K562 (cell line): ENCODE measurements around the gene FOXJ1. TPM values are rescaled to one million over a fixed set of nuclear protein-coding genes. Genes with fewer than 3 reads are reported as not detected.

Source experiments
- ATAC-seq: fragments of 200-7000 bp; cut with Tn5 transposase; 3 replicates; pipeline ENCODE4 v1.9.1; 2020; ENCODE audit warnings: moderate library complexity
- BruUV-seq: library from RNA; stranded (reverse); fragments of 400-500 nt; replicated peaks from 2 replicates; lab custom pipeline; 2021; lab: Mats Ljungman, UMichigan
- CTCF ChIA-PET: fragments of 300-600 bp; formaldehyde crosslinking; extraction: SDS; loops from one replicate; lab custom pipeline; 2021; ENCODE audit warnings: low intra/inter-chr PET ratio; lab: Yijun Ruan, JAX
- POLR2A ChIA-PET: fragments of 300-600, 350-650 bp; sonication (Branson Sonifier 250); formaldehyde crosslinking; extraction: SDS; loops from one replicate; lab custom pipeline; 2021; ENCODE audit warnings: antibody characterized with exemption, inconsistent platforms; lab: Yijun Ruan, JAX
- DNase-seq, 4 experiments: peaks; one replicate each; pipeline versions ENCODE4 v3.0.0 to v3.0.0-alpha.2; 2011 to 2018; ENCODE audit warnings: low spot score in 3 of 4, mixed read lengths in 3 of 4; ENCODE audit errors: extremely low read depth in 1 of 4
- FAIRE-seq: peaks from 2 replicates; lab custom pipeline; 2011; peaks lifted over from hg19 to GRCh38; lab: Jason Lieb, UNC
- H2AFZ ChIP-seq: 2 replicates; pipeline ENCODE4 v1.6.0; 2011; ENCODE audit warnings: low read depth, low read length, control low read depth, inconsistent platforms
- H3K27ac ChIP-seq: fragments of 200-600 bp; 3 replicates; pipeline ENCODE4 v1.8.0; 2011; ENCODE audit warnings: low read depth, mild to moderate bottlenecking, control low read depth, inconsistent platforms, low read length, moderate library complexity, mixed read lengths; ENCODE audit errors: extremely low read depth
- H3K27me3 ChIP-seq, 2 experiments: fragments of 300-600 bp in 1 of 2; 2 replicates in 1 of 2; 3 replicates in 1 of 2; pipeline versions ENCODE4 v1.6.0 to v1.8.0; 2011; ENCODE audit warnings: inconsistent platforms in 2 of 2, low read length in 2 of 2, mild to moderate bottlenecking in 1 of 2, mixed read lengths in 1 of 2, moderate library complexity in 1 of 2; ENCODE audit not compliant: control insufficient read depth in 2 of 2, insufficient read depth in 2 of 2
- H3K36me3 ChIP-seq: fragments of 300-600 bp; 3 replicates; pipeline ENCODE4 v1.8.0; 2011; ENCODE audit warnings: mild to moderate bottlenecking, low read length, inconsistent platforms; ENCODE audit not compliant: control insufficient read depth, insufficient read depth
- H3K4me1 ChIP-seq, 2 experiments: fragments of 200-600 bp in 1 of 2; replicated peaks in 1 of 2; 2 replicates in 1 of 2; 3 replicates in 1 of 2; pipeline versions ENCODE4 v1.5.1 to v1.8.0; 2011; ENCODE audit warnings: inconsistent platforms in 2 of 2, low read length in 2 of 2, mild to moderate bottlenecking in 1 of 2, mixed read lengths in 1 of 2, moderate library complexity in 1 of 2; ENCODE audit not compliant: control insufficient read depth in 2 of 2, insufficient read depth in 2 of 2
- H3K4me2 ChIP-seq: 2 replicates; pipeline ENCODE4 v1.6.1; 2011; ENCODE audit warnings: low read length, control low read depth, inconsistent platforms, mixed read lengths; ENCODE audit not compliant: insufficient read depth
- H3K4me3 ChIP-seq: fragments of 200-600 bp; sonication (generic), shearing (Covaris generic); 2 replicates; pipeline ENCODE4 v1.5.1; 2016; ENCODE audit warnings: control low read depth, inconsistent platforms
- H3K79me2 ChIP-seq: fragments of 200-600 bp; 3 replicates; pipeline ENCODE4 v1.8.0; 2011; ENCODE audit warnings: low read length, inconsistent platforms; ENCODE audit not compliant: control insufficient read depth, insufficient read depth
- H3K9ac ChIP-seq, 2 experiments: 2 replicates each; pipeline versions ENCODE4 v1.6.0 to v1.6.1; 2011; ENCODE audit warnings: low read depth in 2 of 2, low read length in 2 of 2, control low read depth in 1 of 2, inconsistent platforms in 1 of 2, mild to moderate bottlenecking in 1 of 2, mixed read lengths in 1 of 2; ENCODE audit not compliant: insufficient read depth in 1 of 2
- H3K9me1 ChIP-seq: one replicate; pipeline ENCODE4 v1.6.0; 2011; ENCODE audit warnings: inconsistent platforms, mild to moderate bottlenecking, low read length, moderate library complexity; ENCODE audit not compliant: control insufficient read depth, insufficient read depth
- H3K9me3 ChIP-seq: replicated peaks from 2 replicates; pipeline ENCODE4 v1.5.1; 2011; ENCODE audit warnings: low read depth, low read length, inconsistent platforms; ENCODE audit not compliant: control insufficient read depth, insufficient read depth
- H4K20me1 ChIP-seq: replicated peaks from 2 replicates; pipeline ENCODE4 v1.6.1; 2011; ENCODE audit warnings: low read length, inconsistent platforms, mixed read lengths; ENCODE audit not compliant: control insufficient read depth, insufficient read depth
- GABPA ChIP-seq: fragments of 200-800 bp; sonication (Bioruptor generic); conservative IDR thresholded peaks from 2 replicates; pipeline ENCODE4 v1.6.1; 2016; ENCODE audit warnings: low read depth, missing genetic modification characterization, missing compliant biosample characterization
- POLR2G ChIP-seq: fragments of 200-400 bp; formaldehyde crosslinking; IDR thresholded peaks from 2 replicates; pipeline ENCODE4 v1.6.1; 2017; ENCODE audit warnings: low read depth, mild to moderate bottlenecking, antibody characterized with exemption, low read length, moderate library complexity
- SLC30A9 ChIP-seq: fragments of 250-450 bp; sonication (Bioruptor Pico); IDR thresholded peaks from 2 replicates; pipeline ENCODE4 v1.8.0; 2022; ENCODE audit warnings: mild to moderate bottlenecking, moderate library complexity
- ZFP30 ChIP-seq: fragments of 250-450 bp; sonication (Bioruptor Pico); IDR thresholded peaks from 2 replicates; pipeline ENCODE4 v1.8.0; 2022; ENCODE audit warnings: moderate library complexity, mild to moderate bottlenecking, inconsistent platforms, borderline replicate concordance
- WGBS: fragments of 100-300 bp; shearing (Covaris generic); methylation state at CpG from one replicate; pipeline ENCODE4 v1.1.6; 2016; ENCODE audit warnings: low coverage, mixed read lengths; ENCODE audit not compliant: insufficient coverage; ENCODE audit errors: missing lambda C conversion rate; 5-methylcytosine and 5-hydroxymethylcytosine counted together
- in situ Hi-C: fragments of 300-500 bp; cut with MboI; formaldehyde crosslinking; loops from 4 replicates; pipeline ENCODE4 v1.15.0; 2018; ENCODE audit warnings: inconsistent platforms, mixed read lengths
- intact Hi-C: fragments of 100-400 bp; cut with micrococcal nuclease; formaldehyde crosslinking; loops from 2 replicates; pipeline ENCODE4 v1.14.2; 2022
- polyA plus RNA-seq, 8 experiments: library from polyadenylated mRNA; depleted of rRNA in 4 of 8; stranded (reverse) in 5 of 8; unstranded in 3 of 8; fragments of >200 nt; fragmentation: Nextera tagmentation in 2 of 8; fragmentation: Illumina TruSeq in 1 of 8; extraction: Ambion mirVana in 2 of 8; extraction: Trizol in 1 of 8; gene quantifications; 2 replicates each; pipeline versions ENCODE4 v1.2.1 to v1.2.3, GENCODE V29; 2011 to 2014; ENCODE audit warnings: inconsistent platforms in 1 of 8, missing spikeins in 1 of 8
- total RNA-seq, 7 experiments: library from RNA; depleted of rRNA in 6 of 7; stranded (reverse); fragments of >200 nt in 6 of 7; fragmentation: Illumina TruSeq in 2 of 7; extraction: Trizol in 2 of 7; gene quantifications; 2 replicates each; pipeline versions ENCODE4 v1.2.1 to v1.2.3, GENCODE V29; 2011 to 2021; ENCODE audit warnings: low replicate concordance in 1 of 7

Gene FOXJ1
- total and polyA plus RNA-seq, 9 of the 15 experiments (the other 6 are each of a cell fraction or from before 2014, with no cell fraction given): 0.07 TPM; not detected in 8

DNA sequence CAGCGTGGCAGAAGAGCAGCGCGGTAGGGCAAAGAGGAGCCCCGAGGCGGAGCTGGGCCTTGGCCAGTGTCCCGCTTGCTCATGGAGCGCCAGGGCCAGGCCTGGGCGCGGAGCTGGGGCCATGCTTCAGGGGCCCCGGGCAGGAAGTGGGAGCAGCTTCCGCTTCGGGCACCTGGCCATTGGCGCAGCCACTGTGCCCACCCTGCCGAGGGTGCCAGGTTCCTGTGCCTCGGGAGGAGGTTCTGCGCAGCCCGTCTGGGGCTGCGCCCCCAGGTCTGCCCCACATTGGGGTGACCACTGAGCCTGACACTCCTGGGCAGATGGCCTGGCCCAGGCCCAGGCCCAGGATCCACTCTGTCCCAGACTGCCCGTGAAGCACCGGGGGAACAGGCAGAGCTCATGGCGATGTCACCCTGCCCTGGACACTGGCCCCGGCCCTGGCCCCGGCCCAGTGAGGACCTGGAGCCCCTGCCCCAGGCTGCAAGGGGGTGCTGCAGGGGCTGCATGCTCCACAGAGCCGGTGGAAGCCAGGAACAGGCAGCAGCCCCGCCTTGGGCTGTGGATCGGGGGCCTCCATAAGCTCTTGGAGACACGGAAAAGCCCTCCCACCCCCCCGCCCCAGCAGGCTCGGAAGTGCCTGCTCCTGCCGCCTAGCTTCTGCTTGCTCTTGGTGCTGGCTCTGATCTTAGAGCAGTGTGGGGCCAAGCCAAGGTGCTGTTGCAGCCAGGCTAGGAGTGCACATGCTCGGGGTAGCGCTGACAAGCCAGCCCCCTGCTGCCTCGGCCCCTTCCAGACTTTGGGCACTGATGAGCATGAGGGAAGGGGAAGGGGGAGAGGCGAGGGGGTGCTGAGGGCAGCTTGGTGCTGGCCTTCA lies 35.9 kb upstream of the FOXJ1 start:
- Histone ChIP-seq H3K4me2 (no peak overlapping the region), H3K9me1 (peaks cover 3% of the 10 kb centered on the region), H3K79me2 (peaks cover 6% of the 10 kb centered on the region; the same call in 1 of the 3 replicates), H3K4me1 (peaks cover 7 to 22% of the 10 kb centered on the region in 2 experiments), H3K4me3 (no peak overlapping the region), H3K27ac (no peak overlapping the region), H3K9me3 (no peaks in the 10 kb centered on the region), H3K27me3 (no peaks in the 10 kb centered on the region), H3K36me3 (peaks cover 14% of the 10 kb centered on the region; the same call in 1 of the 3 replicates), H2AFZ (no peak overlapping the region), H3K9ac (no peak overlapping the region; a peak in 1 of 4 replicates), H4K20me1 (no peaks in the 10 kb centered on the region)
- peak; percentile 31 for TF ChIP-seq POLR2G
- TF ChIP-seq GABPA (tag): no peak
- no peak for TF ChIP-seq SLC30A9
- TF ChIP-seq ZFP30 (CRISPR knock-in tag): no peak
- no peak for FAIRE-seq
- no peak for ATAC-seq
- in situ Hi-C loops: no loop called here
- DNase-seq: no peak
- intact Hi-C loops: no loop called here
- WGBS: 95% methylated on average over 28 of the region's 34 CpGs
- BruUV-seq: no TSS peak
- CTCF ChIA-PET: no interaction called here
- POLR2A ChIA-PET: interaction anchor here (0.6 to 6.2 kb wide), 3 partner anchors 45 to 403 kb away, joined by 3 to 93 read pairs (median 3); no protein-coding TSS in a partner anchor
